ENCODE data around the gene DLGAP1.
"Not testable (repeated sequence)": the region's sequence is repeated elsewhere in the genome, so short reads cannot be mapped to it uniquely, and the experiment has no call there.

Gene DLGAP1

GRCh38 chr18:4063545-4063944 is 391.6 kb downstream of the DLGAP1 start:
- DNase-seq = no peak

- no peak for DNase-seq
Measured at GRCh38 chr18:4060427-4061281, 394.5 kb downstream of the DLGAP1 start.

- no peak for DNase-seq
Measured at GRCh38 chr18:4058179-4058578, 396.9 kb downstream of the DLGAP1 start.

GRCh38 chr18:4040391-4041092 is 414.6 kb downstream of the DLGAP1 start:
- DNase-seq = no peak

- no peak for DNase-seq
Measured at GRCh38 chr18:4035521-4035920, 419.6 kb downstream of the DLGAP1 start.

- DNase-seq = not testable (repeated sequence)
Measured at GRCh38 chr18:4034815-4035214, 420.3 kb downstream of the DLGAP1 start.

GRCh38 chr18:4026542-4026941 is 428.6 kb downstream of the DLGAP1 start:
- DNase-seq = no peak

- DNase-seq = no peak
Measured at GRCh38 chr18:4024702-4025101, 430.4 kb downstream of the DLGAP1 start.

GRCh38 chr18:4022749-4023148 is 432.4 kb downstream of the DLGAP1 start:
- DNase-seq = not testable (repeated sequence)

GRCh38 chr18:4020026-4020425 is 435.1 kb downstream of the DLGAP1 start:
- DNase-seq = no peak

- DNase-seq = no peak
Measured at GRCh38 chr18:4017480-4017879, 437.6 kb downstream of the DLGAP1 start.

- no peak for DNase-seq
Measured at GRCh38 chr18:4016391-4017049, 438.6 kb downstream of the DLGAP1 start.

GRCh38 chr18:4007846-4008245 is 447.3 kb downstream of the DLGAP1 start:
- DNase-seq = no peak

- DNase-seq = no peak
Measured at GRCh38 chr18:4004183-4004829, 450.8 kb downstream of the DLGAP1 start.

- no peak for DNase-seq
Measured at GRCh38 chr18:3998698-3999333, 456.3 kb downstream of the DLGAP1 start.

GRCh38 chr18:3995476-3996102 is 459.5 kb downstream of the DLGAP1 start:
- peak; percentile 13 for DNase-seq

GRCh38 chr18:3993941-3994687 is 461.0 kb downstream of the DLGAP1 start:
- DNase-seq = no peak

GRCh38 chr18:3985664-3986063 is 469.4 kb downstream of the DLGAP1 start:
- DNase-seq = no peak

- no peak for DNase-seq
Measured at GRCh38 chr18:3985020-3985419, 470.1 kb downstream of the DLGAP1 start.

GRCh38 chr18:3984163-3984757 is 470.8 kb downstream of the DLGAP1 start:
- no peak for DNase-seq

All from effector CD4-positive, alpha-beta T cell (primary cell).